ENCODE results near the gene OR8B12. TPM values are rescaled to one million over a fixed set of nuclear protein-coding genes. Genes with fewer than 3 reads are reported as not detected.

OR8B12 gene
- total RNA-seq, 4 donors from 2014 or later, result not detected

DNA sequence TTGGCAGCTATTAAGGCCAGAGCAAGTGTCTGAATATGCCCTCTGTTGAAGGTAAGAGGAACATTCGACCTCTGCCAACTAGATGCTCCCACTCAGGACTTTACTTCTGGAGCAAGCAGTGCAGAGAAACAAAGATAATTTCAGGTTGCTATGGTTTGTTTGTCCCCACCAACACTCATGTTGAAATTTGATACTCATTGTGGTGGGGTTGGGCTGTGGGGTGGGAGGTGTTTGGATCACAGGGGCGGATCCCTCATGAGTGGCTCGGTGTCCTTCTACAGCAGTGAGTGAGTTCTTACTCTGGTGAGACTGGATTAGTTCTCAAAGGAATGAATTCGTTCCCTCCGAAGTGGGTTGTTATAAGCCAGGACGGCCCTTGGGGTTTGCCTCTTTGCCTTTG, 38.4 kb upstream of the OR8B12 start:
- DNase-seq (ENCODE audit: low spot score) (no peak), ATAC-seq (ENCODE audit: low FRiP score) (no peak)
- TF ChIP-seq CTCF (IDR thresholded peaks at IDR 0.05), result no peak

GRCh38 chr11:124578761-124579160, 35.3 kb upstream of the OR8B12 start:
- no peak for ATAC-seq (ENCODE audit: low FRiP score)
- no peak for DNase-seq (ENCODE audit: low spot score)
- TF ChIP-seq CTCF (IDR thresholded peaks at IDR 0.05), result no peak

GRCh38 chr11:124577716-124578427, 34.4 kb upstream of the OR8B12 start:
- TF ChIP-seq CTCF (IDR thresholded peaks at IDR 0.05), result no peak
- ATAC-seq (ENCODE audit: low FRiP score) (no peak), DNase-seq (ENCODE audit: low spot score) (no peak)

DNA sequence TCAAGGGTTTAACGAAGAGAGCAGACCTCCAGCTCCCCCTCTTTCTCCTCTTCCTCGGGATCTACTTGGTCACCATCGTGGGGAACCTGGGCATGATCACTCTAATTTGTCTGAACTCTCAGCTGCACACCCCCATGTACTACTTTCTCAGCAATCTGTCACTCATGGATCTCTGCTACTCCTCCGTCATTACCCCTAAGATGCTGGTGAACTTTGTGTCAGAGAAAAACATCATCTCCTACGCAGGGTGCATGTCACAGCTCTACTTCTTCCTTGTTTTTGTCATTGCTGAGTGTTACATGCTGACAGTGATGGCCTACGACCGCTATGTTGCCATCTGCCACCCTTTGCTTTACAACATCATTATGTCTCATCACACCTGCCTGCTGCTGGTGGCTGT, 26.7 kb upstream of the OR8B12 start:
- DNase-seq (ENCODE audit: low spot score) (no peak), ATAC-seq (ENCODE audit: low FRiP score) (no peak)
- TF ChIP-seq CTCF (IDR thresholded peaks at IDR 0.05), result no peak

DNA sequence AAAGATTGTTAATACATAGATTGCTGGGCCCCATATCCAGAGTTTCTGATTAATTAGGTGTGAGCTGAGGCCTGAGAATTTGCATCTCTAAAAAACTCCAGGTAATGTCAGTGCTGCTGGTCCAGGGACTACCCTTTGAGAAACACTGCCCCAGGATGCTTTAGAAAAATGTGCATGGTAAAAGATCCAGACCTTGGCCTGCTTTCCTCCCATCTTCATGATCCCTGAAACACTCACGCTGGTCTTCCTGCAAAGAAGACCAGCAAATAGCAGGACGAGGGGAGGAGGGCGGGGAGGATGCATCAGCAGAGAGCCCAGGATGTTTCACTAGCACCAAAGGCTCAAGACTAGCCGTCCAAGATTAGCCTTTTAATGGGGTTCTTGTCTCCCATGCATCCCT, 26.2 kb upstream of the OR8B12 start, which contains the start of gene OR8A1:
OR8A1 (plus strand) TSS at position 301 of the 400 bp plus-strand sequence. CDS start 123 bp downstream, outside the sequence.
- ATAC-seq (ENCODE audit: low FRiP score) (no peak), DNase-seq (ENCODE audit: low spot score) (no peak)
- no peak for TF ChIP-seq CTCF (IDR thresholded peaks at IDR 0.05)

GRCh38 chr11:124556828-124557227, 13.4 kb upstream of the OR8B12 start:
- no peak for TF ChIP-seq CTCF (IDR thresholded peaks at IDR 0.05)
- DNase-seq (ENCODE audit: low spot score) (no peak), ATAC-seq (ENCODE audit: low FRiP score) (no peak)

DNA sequence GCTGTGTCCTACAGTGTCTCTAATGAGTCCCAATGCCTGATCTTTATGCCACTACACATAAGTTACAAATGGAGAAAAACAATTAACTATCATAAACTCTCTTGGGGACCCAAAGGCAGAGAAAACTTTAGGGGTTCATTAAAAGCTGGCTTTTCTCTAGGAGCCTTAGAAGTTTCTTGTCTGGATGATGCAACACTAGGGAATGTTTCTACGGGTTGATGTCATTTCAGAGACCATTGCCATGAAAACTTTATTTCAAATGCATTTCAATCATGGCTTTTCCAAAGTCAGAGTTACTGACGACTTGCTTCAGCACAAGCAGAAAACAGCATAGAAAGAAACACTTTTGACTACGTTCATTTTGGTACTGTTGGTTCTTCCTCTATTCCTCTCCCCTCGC, 8.5 kb upstream of the OR8B12 start:
- TF ChIP-seq CTCF (IDR thresholded peaks at IDR 0.05), result no peak
- DNase-seq (ENCODE audit: low spot score) (no peak), ATAC-seq (ENCODE audit: low FRiP score) (no peak)
